Fibroblast of the aortic adventitia (primary cell): ENCODE data around the gene ASGR1. TPM values are rescaled to one million over a fixed set of nuclear protein-coding genes. Genes with fewer than 3 reads are reported as not detected.

Source experiments
- DNase-seq: peaks from one replicate; pipeline ENCODE4 v3.0.0-alpha.2; 2010; ENCODE audit warnings: low read depth
- H3K4me3 ChIP-seq: 2 replicates; pipeline ENCODE4 v1.5.1; 2011; ENCODE audit warnings: low read depth, mild to moderate bottlenecking, control low read depth, low read length, moderate library complexity
- CTCF ChIP-seq: IDR thresholded peaks from 2 replicates; pipeline ENCODE4 v1.5.1; 2011; ENCODE audit warnings: mild to moderate bottlenecking, low read length, control low read depth, inconsistent platforms; ENCODE audit not compliant: insufficient read depth
- total RNA-seq: library from RNA; depleted of rRNA; stranded (reverse); fragments of >200 nt; gene quantifications from 2 replicates; pipeline ENCODE4 v1.2.3, GENCODE V29; 2012; ENCODE audit warnings: low replicate concordance

ASGR1 gene
- total RNA-seq, 1 donor: 0.09 TPM

GRCh38 chr17:7203391-7203790, 24.2 kb upstream of the ASGR1 start:
- H3K4me3 ChIP-seq: no peak overlapping the region
- no peak for DNase-seq
- no peak for TF ChIP-seq CTCF

- DNase-seq: no peak
- TF ChIP-seq CTCF: no peak
- H3K4me3 ChIP-seq: no peak overlapping the region
Measured at GRCh38 chr17:7196651-7197401, 17.7 kb upstream of the ASGR1 start.

GRCh38 chr17:7195971-7196370, 16.8 kb upstream of the ASGR1 start:
- no peak overlapping the region for H3K4me3 ChIP-seq
- no peak for TF ChIP-seq CTCF
- no peak for DNase-seq

- no peak overlapping the region for H3K4me3 ChIP-seq
- no peak for TF ChIP-seq CTCF
- DNase-seq: no peak
Measured at GRCh38 chr17:7192271-7192937, 13.2 kb upstream of the ASGR1 start.

- TF ChIP-seq CTCF: no peak
- no peak for DNase-seq
- H3K4me3 ChIP-seq: no peak overlapping the region
Measured at GRCh38 chr17:7191571-7192270, 12.6 kb upstream of the ASGR1 start.

GRCh38 chr17:7191069-7191468, 11.9 kb upstream of the ASGR1 start:
- H3K4me3 ChIP-seq: no peak overlapping the region
- DNase-seq: no peak
- no peak for TF ChIP-seq CTCF
